Natural killer cell (primary cell): ENCODE results near the gene IFNL2. TPM values are rescaled to one million over a fixed set of nuclear protein-coding genes. Genes with fewer than 3 reads are reported as not detected.

Source experiments
- ATAC-seq, 3 donors: fragments of 150-1000 bp in 2 of 3; fragments of 200-7000 bp in 1 of 3; cut with Tn5 transposase; 1 replicate in 1 of 3; 2 replicates in 2 of 3; pipeline ENCODE4 v1.10.0; 2021; ENCODE audit warnings: mild to moderate bottlenecking in 2 of 3, moderate library complexity in 2 of 3
- DNase-seq, 2 donors: peaks; one replicate each; pipeline versions ENCODE4 v3.0.0 to v3.0.0-alpha.2; 2013 to 2021; ENCODE audit warnings: mixed read lengths in 1 of 2
- H3K27ac ChIP-seq: one replicate; pipeline ENCODE4 v1.5.1; 2013; ENCODE audit warnings: mild to moderate bottlenecking, low read length
- H3K27me3 ChIP-seq: one replicate; pipeline ENCODE4 v1.6.1; 2013; ENCODE audit warnings: low read length; ENCODE audit not compliant: control insufficient read depth, insufficient read depth
- H3K36me3 ChIP-seq: one replicate; pipeline ENCODE4 v1.6.1; 2013; ENCODE audit warnings: low read length; ENCODE audit not compliant: control insufficient read depth, insufficient read depth
- H3K4me1 ChIP-seq: one replicate; pipeline ENCODE4 v1.6.1; 2013; ENCODE audit warnings: low read length; ENCODE audit not compliant: control insufficient read depth, insufficient read depth
- H3K4me3 ChIP-seq: one replicate; pipeline ENCODE4 v1.5.1; 2013; ENCODE audit warnings: low read length
- H3K9me3 ChIP-seq: one replicate; pipeline ENCODE4 v1.6.1; 2013; ENCODE audit warnings: low read length; ENCODE audit not compliant: control insufficient read depth, insufficient read depth
- H3K27ac Mint-ChIP-seq, 2 donors: one replicate each; pipeline ENCODE4 v1.8.0; 2022; ENCODE audit warnings: mild to moderate bottlenecking in 2 of 2, mixed read lengths in 2 of 2, moderate library complexity in 1 of 2
- H3K27me3 Mint-ChIP-seq, 2 donors: one replicate each; pipeline ENCODE4 v1.8.0; 2022; ENCODE audit warnings: low read depth in 2 of 2, mixed read lengths in 2 of 2
- H3K36me3 Mint-ChIP-seq: one replicate; pipeline ENCODE4 v1.8.0; 2022; ENCODE audit warnings: mixed read lengths
- H3K4me1 Mint-ChIP-seq, 2 donors: one replicate each; pipeline ENCODE4 v1.8.0; 2022; ENCODE audit warnings: mixed read lengths in 2 of 2
- H3K4me3 Mint-ChIP-seq: one replicate; pipeline ENCODE4 v1.8.0; 2022; ENCODE audit warnings: mild to moderate bottlenecking, moderate library complexity, mixed read lengths
- H3K9me3 Mint-ChIP-seq, 2 donors: one replicate each; pipeline ENCODE4 v1.8.0; 2022; ENCODE audit warnings: mixed read lengths in 2 of 2
- WGBS: methylation state at CpG from one replicate; pipeline ENCODE4 v1.1.7; 2013; ENCODE audit warnings: missing lambda C conversion rate; ENCODE audit not compliant: insufficient coverage; 5-methylcytosine and 5-hydroxymethylcytosine counted together
- intact Hi-C: fragments of 100-400 bp; cut with micrococcal nuclease; formaldehyde crosslinking; loops from one replicate; pipeline ENCODE4 v1.14.2; 2022
- total RNA-seq, 4 donors: library from RNA; stranded (reverse); fragments of 120-200 nt in 1 of 4; gene quantifications; one replicate each; pipeline versions ENCODE4 v1.2.3 to v1.2.4, GENCODE V29; 2013 to 2022
- TF ChIP-seq, protein P1 (sequence below): fragments of 200-600 bp; IDR thresholded peaks from one replicate; pipeline ENCODE4 v1.8.0; 2022; ENCODE audit warnings: antibody characterized with exemption

The IFNL2 gene
- total RNA-seq, 3 donors from 2014 or later (not counting 1 experiment from before 2014, with no cell fraction given): not detected

DNA sequence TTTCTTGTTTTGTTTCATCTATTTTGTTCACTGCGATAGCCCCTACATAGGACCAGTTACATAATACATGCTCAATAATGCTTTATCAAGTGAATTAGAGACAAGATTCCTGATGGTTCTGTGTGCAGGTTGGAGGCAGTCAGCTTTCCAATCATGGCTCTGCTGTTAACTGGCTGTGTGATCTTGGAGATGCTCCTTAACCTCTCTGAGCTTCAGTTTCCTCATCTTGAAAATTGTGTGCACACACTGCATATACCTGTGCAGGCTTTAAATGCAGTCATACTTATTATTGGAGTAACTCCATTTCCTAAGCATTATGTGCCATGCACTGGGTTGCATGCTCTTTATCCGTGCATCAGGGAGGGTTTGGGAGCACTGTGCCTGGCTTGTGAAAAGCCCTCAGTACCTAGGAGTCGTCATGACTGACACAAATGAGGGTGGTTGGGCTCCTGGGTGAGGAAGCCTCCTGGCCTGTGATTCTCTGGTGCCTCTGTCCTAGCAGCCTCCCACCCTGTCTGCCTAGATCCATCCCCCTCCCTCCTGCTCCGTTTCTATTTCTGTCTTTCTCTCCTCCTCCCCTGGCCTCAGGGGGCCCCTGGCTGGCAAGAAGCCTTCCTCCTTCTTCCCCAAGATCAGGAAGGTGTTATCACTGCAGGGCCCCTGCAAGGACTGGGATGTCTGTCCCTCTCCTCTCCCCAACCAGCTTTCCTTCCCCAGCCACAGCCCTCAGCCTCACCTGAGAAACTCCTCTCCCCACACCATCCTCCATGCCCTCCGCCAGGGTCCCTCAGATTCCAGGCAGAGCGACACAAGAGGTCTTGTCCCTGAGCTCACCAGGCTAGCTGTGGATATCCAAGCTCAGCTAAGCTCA lies 36.7 kb downstream of the IFNL2 start:
- H3K27me3 ChIP-seq: no peaks in the 10 kb centered on the region
- peaks cover 14 to 34% of the 10 kb centered on the region in 2 donors for H3K4me1 Mint-ChIP-seq
- intact Hi-C loops: no loop called here
- no peak overlapping the region for H3K27ac ChIP-seq
- no peaks in the 10 kb centered on the region for H3K9me3 ChIP-seq
- WGBS: 55% methylated on average over 5 of the region's 6 CpGs
- H3K9me3 Mint-ChIP-seq: no peaks in the 10 kb centered on the region
- DNase-seq (no peak), ATAC-seq (no peak)
- H3K4me3 Mint-ChIP-seq: no peak overlapping the region
- H3K4me3 ChIP-seq: no peak overlapping the region
- no peak overlapping the region for H3K27ac Mint-ChIP-seq
- H3K4me1 ChIP-seq: peaks cover 3% of the 10 kb centered on the region
- TF ChIP-seq, protein P1, sequence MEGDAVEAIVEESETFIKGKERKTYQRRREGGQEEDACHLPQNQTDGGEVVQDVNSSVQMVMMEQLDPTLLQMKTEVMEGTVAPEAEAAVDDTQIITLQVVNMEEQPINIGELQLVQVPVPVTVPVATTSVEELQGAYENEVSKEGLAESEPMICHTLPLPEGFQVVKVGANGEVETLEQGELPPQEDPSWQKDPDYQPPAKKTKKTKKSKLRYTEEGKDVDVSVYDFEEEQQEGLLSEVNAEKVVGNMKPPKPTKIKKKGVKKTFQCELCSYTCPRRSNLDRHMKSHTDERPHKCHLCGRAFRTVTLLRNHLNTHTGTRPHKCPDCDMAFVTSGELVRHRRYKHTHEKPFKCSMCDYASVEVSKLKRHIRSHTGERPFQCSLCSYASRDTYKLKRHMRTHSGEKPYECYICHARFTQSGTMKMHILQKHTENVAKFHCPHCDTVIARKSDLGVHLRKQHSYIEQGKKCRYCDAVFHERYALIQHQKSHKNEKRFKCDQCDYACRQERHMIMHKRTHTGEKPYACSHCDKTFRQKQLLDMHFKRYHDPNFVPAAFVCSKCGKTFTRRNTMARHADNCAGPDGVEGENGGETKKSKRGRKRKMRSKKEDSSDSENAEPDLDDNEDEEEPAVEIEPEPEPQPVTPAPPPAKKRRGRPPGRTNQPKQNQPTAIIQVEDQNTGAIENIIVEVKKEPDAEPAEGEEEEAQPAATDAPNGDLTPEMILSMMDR: no peak
- H3K36me3 ChIP-seq: peaks cover 4% of the 10 kb centered on the region
- H3K27me3 Mint-ChIP-seq: no peaks in the 10 kb centered on the region
- H3K36me3 Mint-ChIP-seq: peaks cover 9% of the 10 kb centered on the region

DNA sequence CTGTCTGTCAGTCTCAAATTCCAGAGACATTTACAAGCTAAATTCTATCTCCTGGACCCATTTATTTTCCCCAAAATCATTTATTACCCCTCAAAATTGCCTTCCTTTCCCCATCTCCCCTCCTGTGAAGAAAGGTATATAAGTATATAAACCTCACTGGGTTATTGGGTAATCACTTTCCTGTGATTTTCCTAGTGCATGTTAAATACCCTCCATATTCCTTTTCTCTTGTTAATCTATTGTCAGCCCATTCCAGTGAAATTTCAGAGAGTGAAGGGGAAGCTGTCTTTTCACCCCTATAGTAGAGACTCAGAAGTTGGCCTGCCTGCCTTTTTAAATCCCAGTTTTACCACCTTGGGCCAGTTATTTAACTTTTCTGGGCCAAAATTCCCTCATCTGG lies 37.9 kb downstream of the IFNL2 start:
- Mint-ChIP-seq H3K27me3 (no peaks in the 10 kb centered on the region), H3K36me3 (peaks cover 9% of the 10 kb centered on the region), H3K27ac (no peak overlapping the region), H3K4me3 (no peak overlapping the region), H3K9me3 (no peaks in the 10 kb centered on the region), H3K4me1 (peaks cover 20 to 42% of the 10 kb centered on the region in 2 donors)
- Histone ChIP-seq H3K4me1 (peaks cover 5% of the 10 kb centered on the region), H3K36me3 (peaks cover 12% of the 10 kb centered on the region), H3K27ac (no peak overlapping the region), H3K4me3 (no peak overlapping the region), H3K9me3 (no peaks in the 10 kb centered on the region), H3K27me3 (no peaks in the 10 kb centered on the region)
- ATAC-seq: no peak
- intact Hi-C loops: no loop called here
- TF ChIP-seq, protein P1: no peak
- DNase-seq: no peak

DNA sequence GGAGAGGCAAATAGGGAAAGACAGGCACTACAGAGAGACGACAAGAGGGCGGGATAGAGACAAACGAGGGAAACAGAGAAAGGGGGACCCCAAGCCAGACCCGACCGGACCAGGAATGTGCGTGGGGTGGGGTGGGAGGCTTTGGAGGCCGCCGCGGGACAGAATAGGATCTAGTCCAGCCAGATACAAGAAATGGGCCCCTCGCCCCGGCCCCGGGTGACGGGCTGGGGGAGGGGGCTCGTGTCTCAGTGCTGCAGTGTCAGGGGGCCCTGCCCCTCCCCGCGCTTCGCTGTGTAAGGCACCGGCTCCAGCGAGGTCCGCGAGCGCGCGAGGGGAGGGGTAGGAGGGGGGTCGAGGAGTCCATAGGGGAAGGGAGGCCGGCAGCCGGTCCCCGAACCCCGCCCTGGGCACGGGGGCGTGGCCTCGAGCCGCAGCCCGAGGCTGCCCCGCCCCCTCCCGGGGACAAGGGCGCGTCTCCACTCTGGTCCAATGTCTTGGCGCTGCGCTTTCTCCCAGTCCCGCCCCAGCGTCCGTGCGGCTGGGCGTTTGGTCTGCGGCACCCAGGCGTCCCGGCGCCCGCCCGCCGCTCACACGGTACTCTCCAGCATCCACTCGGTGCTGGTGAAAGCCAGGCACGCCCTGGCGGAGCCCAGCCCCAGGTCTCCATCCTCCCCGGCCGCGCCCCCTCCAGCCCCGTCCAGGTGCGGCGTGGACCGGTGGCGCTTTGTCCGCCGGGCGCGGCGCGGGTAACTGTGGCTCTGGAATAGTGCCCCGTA lies 39.0 kb downstream of the IFNL2 start:
- Histone ChIP-seq H3K36me3 (peaks cover 21% of the 10 kb centered on the region), H3K9me3 (no peaks in the 10 kb centered on the region), H3K4me3 (no peak overlapping the region), H3K4me1 (peaks cover 7% of the 10 kb centered on the region), H3K27me3 (no peaks in the 10 kb centered on the region), H3K27ac (no peak overlapping the region)
- Mint-ChIP-seq H3K27me3 (no peaks in the 10 kb centered on the region), H3K27ac (no peak overlapping the region), H3K4me3 (no peak overlapping the region), H3K4me1 (peaks cover 31 to 43% of the 10 kb centered on the region in 2 donors), H3K36me3 (peaks cover 9% of the 10 kb centered on the region), H3K9me3 (no peaks in the 10 kb centered on the region)
- intact Hi-C loops: no loop called here
- DNase-seq (no peak), ATAC-seq (peak in 1 of 3 donors; percentile 22)
- TF ChIP-seq, protein P1: no peak
- 87% methylated on average over 71 of the region's 71 CpGs for WGBS
